Vagina (tissue), 2 donors: ENCODE results near the gene ARL5A.

Experiments
- POLR2A ChIP-seq, 2 donors: fragments of 450-650 bp; IDR thresholded peaks; one replicate each; pipeline ENCODE4 v1.6.1; 2017; ENCODE audit warnings: antibody characterized with exemption in 2 of 2, mild to moderate bottlenecking in 2 of 2, moderate library complexity in 2 of 2
- TF ChIP-seq, protein P1 (sequence below), 3 experiments: fragments of 450-650 bp in 2 of 3; fragments of 200-600 bp in 1 of 3; sonication (generic) in 1 of 3; IDR thresholded peaks; one replicate each; pipeline ENCODE4 v1.5.1; 2017 to 2019; ENCODE audit warnings: antibody characterized with exemption in 3 of 3, mild to moderate bottlenecking in 2 of 3, moderate library complexity in 2 of 3

DNA sequence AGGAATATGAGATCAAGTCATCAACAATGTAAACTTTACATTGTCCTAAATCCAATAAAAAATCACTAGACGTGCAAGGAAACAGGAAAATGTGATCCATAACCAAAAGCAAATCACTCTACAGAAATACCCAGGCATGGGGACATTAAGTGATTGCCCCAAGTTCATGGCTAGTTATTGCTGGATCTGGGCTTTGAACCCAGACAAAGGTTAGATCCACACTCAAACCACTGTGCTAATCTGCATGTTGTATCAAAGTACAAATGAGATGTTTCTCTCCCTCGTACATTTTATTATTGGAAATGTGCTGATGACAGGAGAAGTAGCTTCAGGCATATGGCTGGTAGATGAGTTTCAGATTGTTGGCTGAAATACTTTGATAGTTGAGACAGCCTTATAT is 2.7 kb upstream of the ARL5A start:
- TF ChIP-seq, protein P1, sequence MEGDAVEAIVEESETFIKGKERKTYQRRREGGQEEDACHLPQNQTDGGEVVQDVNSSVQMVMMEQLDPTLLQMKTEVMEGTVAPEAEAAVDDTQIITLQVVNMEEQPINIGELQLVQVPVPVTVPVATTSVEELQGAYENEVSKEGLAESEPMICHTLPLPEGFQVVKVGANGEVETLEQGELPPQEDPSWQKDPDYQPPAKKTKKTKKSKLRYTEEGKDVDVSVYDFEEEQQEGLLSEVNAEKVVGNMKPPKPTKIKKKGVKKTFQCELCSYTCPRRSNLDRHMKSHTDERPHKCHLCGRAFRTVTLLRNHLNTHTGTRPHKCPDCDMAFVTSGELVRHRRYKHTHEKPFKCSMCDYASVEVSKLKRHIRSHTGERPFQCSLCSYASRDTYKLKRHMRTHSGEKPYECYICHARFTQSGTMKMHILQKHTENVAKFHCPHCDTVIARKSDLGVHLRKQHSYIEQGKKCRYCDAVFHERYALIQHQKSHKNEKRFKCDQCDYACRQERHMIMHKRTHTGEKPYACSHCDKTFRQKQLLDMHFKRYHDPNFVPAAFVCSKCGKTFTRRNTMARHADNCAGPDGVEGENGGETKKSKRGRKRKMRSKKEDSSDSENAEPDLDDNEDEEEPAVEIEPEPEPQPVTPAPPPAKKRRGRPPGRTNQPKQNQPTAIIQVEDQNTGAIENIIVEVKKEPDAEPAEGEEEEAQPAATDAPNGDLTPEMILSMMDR (IDR thresholded peaks at IDR 0.05), result no peak
- no peak for TF ChIP-seq POLR2A (IDR thresholded peaks at IDR 0.05)
